Thoracic aorta (tissue), 2 donors: ENCODE measurements around the gene CDCA3. TPM values are rescaled to one million over a fixed set of nuclear protein-coding genes. Genes with fewer than 3 reads are reported as not detected.

Experiments used
- ATAC-seq: fragments of 150-250 bp; one replicate; pipeline ENCODE4 v1.8.0; 2017; ENCODE audit warnings: low read depth; ENCODE audit not compliant: insufficient number of reproducible peaks, low FRiP score
- DNase-seq: peaks from one replicate; pipeline ENCODE4 v3.0.0-alpha.2; 2020; ENCODE audit warnings: low spot score
- H3K27ac ChIP-seq, 2 donors: fragments of 200-600 bp; sonication (generic); 1 replicate in 1 of 2; 2 replicates in 1 of 2; pipeline ENCODE4 v1.5.1; 2016; ENCODE audit warnings: mild to moderate bottlenecking in 2 of 2, moderate library complexity in 2 of 2
- H3K27me3 ChIP-seq: fragments of 200-600 bp; sonication (generic); replicated peaks from 2 replicates; pipeline ENCODE4 v1.6.0; 2016; ENCODE audit warnings: mild to moderate bottlenecking; ENCODE audit not compliant: insufficient read depth
- H3K36me3 ChIP-seq: fragments of 200-600 bp; sonication (generic); one replicate; pipeline ENCODE4 v1.5.1; 2016
- H3K4me1 ChIP-seq, 2 donors: fragments of 200-600 bp; sonication (generic); 1 replicate in 1 of 2; 2 replicates in 1 of 2; pipeline versions ENCODE4 v1.5.1 to v1.6.0; 2016; ENCODE audit warnings: low read depth in 2 of 2, mild to moderate bottlenecking in 1 of 2; ENCODE audit not compliant: control insufficient read depth in 1 of 2
- H3K4me3 ChIP-seq: fragments of 200-600 bp; sonication (generic); 2 replicates; pipeline ENCODE4 v1.5.1; 2016; ENCODE audit warnings: mild to moderate bottlenecking
- H3K9me3 ChIP-seq: fragments of 200-600 bp; sonication (generic); 2 replicates; pipeline ENCODE4 v1.5.1; 2016
- total RNA-seq, 2 donors: library from RNA; depleted of rRNA; stranded (reverse); fragments of >200 nt; gene quantifications; one replicate each; pipeline versions ENCODE4 v1.1.0 to v1.2.3, GENCODE V29; 2016
- TF ChIP-seq, protein P1 (sequence below): fragments of 200-600 bp; sonication (generic); IDR thresholded peaks from one replicate; pipeline ENCODE4 v1.5.1; 2019; ENCODE audit warnings: antibody characterized with exemption

Gene CDCA3
- total RNA-seq, 2 donors from 2014 or later, result 1.8 to 1.9 TPM

DNA sequence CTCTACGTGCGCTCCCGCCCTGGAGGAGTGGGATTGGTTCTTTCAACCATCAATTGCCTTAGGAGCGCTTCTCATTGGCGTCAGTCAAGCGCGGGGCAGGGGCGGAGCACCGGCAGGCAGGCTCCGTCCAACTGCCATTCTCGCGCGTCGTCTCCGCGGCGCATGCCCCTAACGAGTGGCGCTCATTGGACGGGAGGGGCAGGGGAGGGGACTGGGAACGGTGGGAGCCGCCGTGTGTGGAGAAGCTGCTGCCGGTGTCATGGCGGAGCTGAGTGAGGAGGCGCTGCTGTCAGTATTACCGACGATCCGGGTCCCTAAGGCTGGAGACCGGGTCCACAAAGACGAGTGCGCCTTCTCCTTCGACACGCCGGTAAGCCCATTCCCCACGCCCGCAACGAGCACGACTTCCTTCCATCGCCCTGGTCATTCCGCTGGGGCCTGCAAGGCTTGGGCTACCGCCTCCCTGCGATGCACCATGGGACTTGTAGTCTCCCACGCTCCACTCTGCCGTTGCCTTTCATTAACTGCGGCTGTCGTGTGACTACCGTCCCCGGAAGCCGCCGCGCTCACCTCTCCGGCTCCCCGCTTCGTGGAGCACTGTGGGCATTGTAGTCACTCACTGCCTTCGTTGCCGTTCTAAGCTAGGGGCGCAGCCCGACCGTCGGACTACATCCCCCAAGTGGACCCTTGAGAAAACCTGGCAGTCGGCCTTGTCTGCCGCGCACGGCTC is 1.0 kb upstream of the CDCA3 start, which contains the start of gene USP5:
Gene USP5, plus strand, starts transcription at position 230 of the 730 bp plus-strand sequence. Its CDS starts 30 bp downstream, at position 260.
- H3K9me3 ChIP-seq, result no peaks in the 10 kb centered on the region
- peak within 1 kb of the TSS; percentile 90 to 96 for H3K27ac ChIP-seq
- peaks cover 18% of the 10 kb centered on the region for H3K36me3 ChIP-seq
- peak within 1 kb of the TSS; percentile 92 for H3K4me3 ChIP-seq
- ATAC-seq (peak; percentile 84), DNase-seq (peak; percentile 97)
- TF ChIP-seq, protein P1, sequence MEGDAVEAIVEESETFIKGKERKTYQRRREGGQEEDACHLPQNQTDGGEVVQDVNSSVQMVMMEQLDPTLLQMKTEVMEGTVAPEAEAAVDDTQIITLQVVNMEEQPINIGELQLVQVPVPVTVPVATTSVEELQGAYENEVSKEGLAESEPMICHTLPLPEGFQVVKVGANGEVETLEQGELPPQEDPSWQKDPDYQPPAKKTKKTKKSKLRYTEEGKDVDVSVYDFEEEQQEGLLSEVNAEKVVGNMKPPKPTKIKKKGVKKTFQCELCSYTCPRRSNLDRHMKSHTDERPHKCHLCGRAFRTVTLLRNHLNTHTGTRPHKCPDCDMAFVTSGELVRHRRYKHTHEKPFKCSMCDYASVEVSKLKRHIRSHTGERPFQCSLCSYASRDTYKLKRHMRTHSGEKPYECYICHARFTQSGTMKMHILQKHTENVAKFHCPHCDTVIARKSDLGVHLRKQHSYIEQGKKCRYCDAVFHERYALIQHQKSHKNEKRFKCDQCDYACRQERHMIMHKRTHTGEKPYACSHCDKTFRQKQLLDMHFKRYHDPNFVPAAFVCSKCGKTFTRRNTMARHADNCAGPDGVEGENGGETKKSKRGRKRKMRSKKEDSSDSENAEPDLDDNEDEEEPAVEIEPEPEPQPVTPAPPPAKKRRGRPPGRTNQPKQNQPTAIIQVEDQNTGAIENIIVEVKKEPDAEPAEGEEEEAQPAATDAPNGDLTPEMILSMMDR, result peak; percentile 20
- peaks cover 7 to 16% of the 10 kb centered on the region in 2 donors for H3K4me1 ChIP-seq
- no peaks in the 10 kb centered on the region for H3K27me3 ChIP-seq

DNA sequence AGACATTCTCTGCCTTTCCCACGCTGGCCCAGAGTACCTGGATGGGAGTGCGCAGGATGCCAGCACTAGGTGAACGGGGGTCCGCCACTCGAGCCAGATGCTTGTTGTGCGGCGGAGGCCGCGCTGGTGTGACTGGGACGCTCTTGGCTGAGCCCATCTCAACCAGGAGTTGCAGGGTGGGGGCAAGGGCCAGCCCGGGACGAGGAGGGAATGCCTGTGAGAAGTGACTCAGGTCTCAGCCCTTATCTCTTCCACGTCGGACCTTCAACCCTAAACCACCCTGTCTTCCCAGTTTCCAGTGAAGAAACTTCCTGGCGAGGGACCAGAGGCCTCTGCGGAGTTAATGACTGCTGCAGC is 312 bp downstream of the CDCA3 start:
- peak overlapping the region in 1 of 2 donors; percentile 90 for H3K27ac ChIP-seq
- no peak for ATAC-seq
- DNase-seq, result no peak
- no peaks in the 10 kb centered on the region for H3K9me3 ChIP-seq
- peak overlapping the region; percentile 92 for H3K4me3 ChIP-seq
- TF ChIP-seq, protein P1, result no peak
- H3K4me1 ChIP-seq, result peaks cover 7 to 16% of the 10 kb centered on the region in 2 donors
- no peaks in the 10 kb centered on the region for H3K27me3 ChIP-seq
- peaks cover 10% of the 10 kb centered on the region for H3K36me3 ChIP-seq

DNA sequence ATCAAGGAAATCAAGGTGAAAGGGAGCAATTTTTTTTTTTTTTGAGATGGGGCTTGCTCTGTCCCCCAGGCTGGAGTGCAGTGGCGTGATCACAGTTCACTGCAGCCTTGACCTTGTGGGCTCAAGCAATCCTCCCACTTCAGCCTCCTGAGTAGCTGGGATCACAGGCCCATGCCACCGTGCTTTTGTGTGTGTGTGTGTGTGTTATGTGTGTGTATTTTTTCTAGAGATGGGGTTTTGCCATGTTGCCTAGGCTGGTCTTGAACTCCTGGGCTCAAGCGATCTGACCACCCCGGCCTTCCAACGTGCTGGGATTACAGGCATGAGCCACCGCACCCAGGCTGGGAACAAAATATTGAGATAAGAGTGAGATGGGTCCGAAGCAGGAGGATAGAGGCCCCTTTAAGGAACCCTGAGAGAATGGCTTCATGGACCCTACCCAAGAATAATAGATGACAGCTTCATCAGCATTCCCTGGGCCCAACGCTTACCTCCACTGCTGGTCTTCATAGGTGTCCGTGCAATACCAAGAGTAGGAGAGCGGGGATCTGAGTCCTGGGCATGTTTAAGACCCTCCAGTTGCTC is 1.0 kb downstream of the CDCA3 start:
- Histone ChIP-seq H3K27me3 (no peaks in the 10 kb centered on the region), H3K27ac (no peak overlapping the region), H3K36me3 (peaks cover 9% of the 10 kb centered on the region), H3K9me3 (no peaks in the 10 kb centered on the region), H3K4me1 (peaks cover 7 to 16% of the 10 kb centered on the region in 2 donors), H3K4me3 (no peak overlapping the region)
- no peak for ATAC-seq
- TF ChIP-seq, protein P1, result no peak
- DNase-seq, result no peak

DNA sequence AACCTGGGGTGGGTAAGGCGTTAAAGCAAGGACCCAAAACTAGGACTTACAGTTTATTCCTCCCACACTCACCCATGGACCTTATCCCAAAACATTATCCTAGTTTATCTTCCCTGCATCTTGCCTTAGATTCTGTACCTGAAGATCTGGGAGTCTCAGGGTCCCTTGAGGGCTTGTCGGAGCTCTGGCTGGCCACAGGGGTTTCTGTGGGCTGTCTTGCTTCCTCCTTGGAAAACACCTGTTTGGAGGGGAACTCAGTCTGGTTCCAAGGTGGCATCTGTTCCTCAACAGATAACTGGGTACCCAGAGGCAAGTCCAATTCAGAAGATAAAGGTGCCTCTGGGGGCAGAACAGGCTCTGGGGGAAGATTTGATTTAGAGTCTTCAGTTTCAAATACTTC is 1.7 kb downstream of the CDCA3 start:
- TF ChIP-seq, protein P1, result no peak
- Histone ChIP-seq H3K4me1 (peaks cover 7 to 16% of the 10 kb centered on the region in 2 donors), H3K9me3 (no peaks in the 10 kb centered on the region), H3K27me3 (no peaks in the 10 kb centered on the region), H3K36me3 (peaks cover 12% of the 10 kb centered on the region), H3K4me3 (no peak overlapping the region), H3K27ac (no peak overlapping the region)
- ATAC-seq (no peak), DNase-seq (no peak)

DNA sequence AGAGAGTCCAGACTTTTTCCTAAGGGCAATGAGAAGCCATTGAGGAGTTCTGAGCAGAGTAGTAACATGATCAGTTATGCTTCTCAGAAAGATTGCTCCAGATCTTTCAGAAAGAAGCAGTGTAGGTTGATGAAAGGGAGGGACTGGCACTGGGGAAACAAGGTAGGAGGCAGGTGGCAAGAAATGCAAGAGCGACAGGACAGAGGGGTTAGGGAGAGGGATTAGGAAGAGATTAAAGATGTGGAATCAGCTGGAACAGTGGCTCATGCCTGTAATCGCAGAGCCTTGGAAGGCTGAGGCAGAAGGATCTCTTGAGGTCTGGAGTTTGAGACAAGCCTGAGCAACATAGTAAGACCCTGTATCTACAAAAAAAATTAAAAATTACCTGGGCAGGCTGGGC is 3.4 kb downstream of the CDCA3 start:
- no peak for ATAC-seq
- no peaks in the 10 kb centered on the region for H3K27me3 ChIP-seq
- no peak overlapping the region for H3K27ac ChIP-seq
- TF ChIP-seq, protein P1, result no peak
- no peak overlapping the region for H3K4me3 ChIP-seq
- peaks cover 12% of the 10 kb centered on the region for H3K36me3 ChIP-seq
- no peaks in the 10 kb centered on the region for H3K9me3 ChIP-seq
- DNase-seq, result no peak
- no peaks in the 10 kb centered on the region for H3K4me1 ChIP-seq
